Fibroblast of skin of left quadriceps (primary cell): ENCODE data around the gene CRIP3.

Experiments used
- DNase-seq, 2 experiments: peaks; one replicate each; pipeline ENCODE4 v3.0.0-alpha.2; 2013; ENCODE audit warnings: low read depth in 2 of 2

Gene CRIP3

DNA sequence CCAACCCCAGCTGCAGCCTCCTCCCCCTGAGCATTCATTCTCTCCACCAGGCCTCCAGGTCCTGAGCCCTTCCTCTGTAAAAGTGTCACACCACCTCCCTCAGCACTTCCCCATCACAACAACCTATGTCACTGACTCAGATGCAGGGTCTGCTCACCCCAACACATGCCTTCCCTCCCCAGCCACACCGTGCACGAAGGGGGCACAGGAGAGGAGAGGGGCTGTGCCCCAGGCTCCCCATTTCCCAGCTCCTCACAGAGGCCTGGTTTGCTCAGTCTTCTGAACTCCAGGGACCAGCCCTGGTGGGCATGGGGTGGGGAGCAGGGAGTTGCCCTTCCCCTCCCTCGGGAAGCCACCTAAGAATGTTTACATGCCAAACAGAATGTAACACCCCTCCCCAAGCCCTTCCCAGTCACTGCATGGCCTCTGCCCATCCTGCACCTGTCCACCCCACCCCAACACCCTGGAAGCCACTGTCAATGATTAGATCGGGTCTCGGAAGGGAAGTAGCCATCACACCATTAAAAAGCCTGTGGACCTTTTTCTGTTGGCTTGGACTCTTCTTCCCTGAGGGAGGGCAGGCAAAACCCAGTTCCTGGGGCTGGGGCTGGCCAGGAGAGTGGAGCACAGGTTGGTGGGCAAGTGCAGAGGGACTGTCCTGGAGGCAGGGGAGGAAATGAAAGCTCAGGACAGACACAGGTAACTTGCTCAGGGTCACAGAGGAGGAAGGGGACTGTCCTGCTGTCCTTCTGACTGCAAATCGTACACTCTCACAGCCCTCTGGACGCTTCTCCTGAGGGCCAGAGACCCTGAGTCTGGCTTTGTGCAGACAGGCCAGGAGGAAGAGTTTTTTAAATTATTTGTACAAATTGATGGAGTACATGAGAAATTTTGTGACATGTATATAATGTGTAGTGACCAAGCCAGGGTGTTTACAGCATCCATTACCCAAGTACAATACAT, 20.6 kb downstream of the CRIP3 start:
- DNase-seq = no peak

- no peak for DNase-seq
These were observed 21.5 kb downstream of the CRIP3 start for GRCh38 chr6:43286980-43287716.

DNA sequence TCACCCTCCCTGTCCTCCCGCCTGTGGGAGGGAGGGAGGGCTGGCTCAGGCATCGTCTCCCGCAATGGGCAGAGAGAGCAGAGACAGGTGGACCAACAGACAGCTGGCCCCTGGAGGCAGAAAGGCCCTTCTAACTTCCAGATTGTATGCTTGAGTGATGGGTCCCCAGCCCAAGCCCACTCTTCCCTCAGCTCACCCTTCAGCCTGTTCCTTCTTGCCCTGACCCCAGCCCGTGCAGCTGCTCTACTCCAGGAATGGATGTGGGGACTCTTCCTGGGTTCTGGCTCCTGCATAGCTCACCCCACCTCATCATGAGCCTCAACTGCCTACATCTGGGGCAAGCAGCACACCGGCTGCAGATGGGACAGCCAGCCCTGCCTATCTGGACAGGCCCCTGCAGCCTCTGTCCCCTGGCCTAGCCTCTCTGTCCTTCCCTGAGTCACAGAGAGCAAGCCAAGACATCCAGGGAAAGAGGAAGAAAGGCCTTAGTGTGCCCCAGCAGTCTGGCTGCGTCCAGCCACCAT, 22.1 kb downstream of the CRIP3 start:
- DNase-seq = no peak

- no peak for DNase-seq
These were observed 22.8 kb downstream of the CRIP3 start for GRCh38 chr6:43285832-43286231.

DNA sequence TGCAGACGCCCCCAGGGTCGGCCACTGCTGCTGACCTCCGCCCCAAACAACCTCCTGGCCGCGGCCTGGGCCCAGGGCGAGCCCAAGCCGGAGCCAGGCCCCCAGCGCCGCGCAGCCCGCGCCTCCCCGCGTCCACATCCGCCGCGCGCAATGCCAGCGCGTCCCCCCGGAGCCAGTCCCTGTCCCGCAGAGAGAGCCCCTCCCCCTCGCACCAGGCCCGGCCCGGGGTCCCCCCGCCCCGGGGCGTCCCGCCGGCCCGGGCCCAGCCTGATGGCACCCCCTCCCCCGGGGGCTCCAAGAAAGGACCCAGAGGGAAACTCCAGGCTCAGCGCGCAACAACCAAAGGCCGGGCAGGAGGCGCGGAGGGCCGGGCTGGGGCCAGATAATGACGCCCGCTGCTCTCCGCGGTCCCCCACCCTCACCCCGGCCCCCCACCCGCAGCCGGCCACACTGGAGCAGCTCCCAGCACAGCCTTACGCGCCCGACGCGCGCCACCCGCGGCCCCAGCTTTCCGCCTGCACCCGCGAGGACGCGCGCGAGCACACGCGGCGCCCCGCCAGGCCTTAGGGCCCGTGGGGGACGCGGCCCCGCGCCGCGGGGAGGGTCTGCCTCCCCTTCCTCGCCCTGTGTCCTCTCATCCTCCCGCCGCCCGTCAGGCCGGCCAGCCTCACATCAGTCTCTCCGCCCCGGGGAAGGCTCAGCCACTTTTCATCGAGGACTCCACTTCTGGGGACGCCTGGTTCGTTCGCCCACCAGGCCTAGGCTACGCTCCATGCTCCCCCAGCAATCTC, 23.4 kb downstream of the CRIP3 start:
- no peak for DNase-seq

DNA sequence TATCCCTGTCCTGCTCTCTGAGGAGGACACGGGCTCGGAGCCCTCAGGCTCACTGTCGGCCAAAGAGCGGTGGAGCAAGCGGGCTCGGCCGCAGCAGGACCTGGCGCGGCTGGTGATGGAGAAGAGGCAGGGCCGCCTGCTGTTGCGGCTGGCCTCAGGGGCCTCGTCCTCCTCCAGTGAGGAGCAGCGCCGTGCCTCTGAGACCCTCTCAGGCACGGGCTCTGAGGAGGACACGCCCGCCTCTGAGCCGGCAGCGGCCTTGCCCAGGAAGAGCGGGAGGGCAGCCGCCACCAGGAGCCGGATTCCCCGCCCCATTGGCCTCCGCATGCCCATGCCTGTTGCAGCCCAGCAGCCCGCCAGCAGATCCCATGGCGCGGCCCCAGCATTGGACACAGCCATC, 24.7 kb downstream of the CRIP3 start:
- DNase-seq = no peak

- DNase-seq = no peak
These were observed 25.1 kb downstream of the CRIP3 start for GRCh38 chr6:43283514-43283901.

DNA sequence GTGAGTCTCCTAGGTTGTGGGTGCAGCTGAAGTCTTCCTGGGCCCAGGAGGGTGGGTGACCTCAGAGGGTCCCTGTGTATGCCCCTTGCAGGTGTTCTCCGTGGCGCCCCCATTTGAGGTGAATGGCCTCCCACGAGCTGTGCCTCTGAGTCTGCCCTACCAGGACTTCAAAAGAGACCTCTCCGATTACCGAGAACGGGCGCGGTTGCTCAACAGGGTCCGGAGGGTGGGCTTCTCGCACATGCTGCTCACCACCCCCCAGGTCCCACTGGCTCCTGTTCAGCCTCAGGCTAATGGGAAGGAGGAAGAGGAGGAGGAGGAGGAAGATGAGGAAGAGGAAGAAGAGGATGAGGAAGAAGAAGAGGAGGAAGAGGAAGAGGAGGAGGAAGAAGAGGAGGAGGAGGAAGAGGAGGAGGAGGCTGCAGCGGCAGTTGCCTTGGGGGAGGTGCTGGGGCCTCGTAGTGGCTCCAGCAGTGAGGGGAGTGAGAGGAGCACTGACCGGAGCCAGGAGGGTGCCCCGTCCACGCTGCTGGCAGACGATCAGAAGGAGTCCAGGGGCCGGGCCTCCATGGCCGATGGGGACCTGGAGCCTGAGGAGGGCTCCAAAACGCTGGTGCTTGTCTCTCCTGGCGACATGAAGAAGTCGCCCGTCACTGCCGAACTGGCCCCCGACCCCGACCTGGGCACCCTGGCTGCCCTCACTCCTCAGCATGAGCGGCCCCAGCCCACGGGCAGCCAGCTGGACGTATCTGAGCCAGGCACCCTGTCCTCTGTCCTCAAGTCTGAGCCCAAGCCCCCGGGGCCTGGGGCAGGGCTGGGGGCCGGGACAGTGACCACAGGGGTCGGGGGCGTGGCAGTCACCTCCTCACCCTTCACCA, 25.8 kb downstream of the CRIP3 start:
- DNase-seq = no peak

DNA sequence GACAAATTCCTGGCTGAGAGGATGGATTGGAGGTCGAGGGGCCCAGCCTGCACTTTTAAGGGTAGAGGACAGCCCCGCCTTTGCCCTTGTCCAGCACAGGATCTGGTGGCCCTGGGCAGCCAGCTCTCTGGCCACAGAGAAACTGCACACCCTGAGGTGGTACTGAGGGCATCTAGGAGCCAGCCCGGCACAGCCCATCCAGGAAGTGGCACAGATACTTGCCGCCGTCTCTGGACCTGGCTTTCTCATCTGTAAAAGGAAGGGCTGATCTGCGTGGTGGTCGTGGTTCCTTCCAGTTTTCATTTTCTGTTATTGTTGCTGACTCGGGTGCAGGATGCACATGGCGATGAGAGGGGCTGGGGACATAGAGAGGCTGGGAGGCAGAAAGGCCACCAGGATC, 26.6 kb downstream of the CRIP3 start:
- DNase-seq = no peak

DNA sequence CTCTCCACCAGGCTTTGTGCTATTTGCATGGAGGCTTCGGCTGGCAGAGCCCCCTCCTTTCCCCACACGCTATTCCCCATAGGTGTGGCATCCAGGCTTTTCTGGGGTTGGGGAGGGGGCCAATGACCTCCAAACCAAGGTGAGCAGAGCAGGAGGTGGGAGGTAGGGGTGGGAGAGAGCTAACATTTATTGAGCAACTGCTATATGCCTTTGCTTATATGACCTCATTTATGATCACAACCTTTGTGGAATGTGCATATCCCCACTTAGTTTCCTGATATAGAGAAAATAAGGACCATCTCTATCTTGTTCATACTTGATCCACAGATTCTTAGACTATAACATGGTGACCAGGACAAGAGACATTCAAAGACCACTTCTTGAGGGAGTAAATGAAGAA, 28.4 kb downstream of the CRIP3 start:
- no peak for DNase-seq

GRCh38 chr6:43278524-43279078, 30.0 kb downstream of the CRIP3 start:
- no peak for DNase-seq

GRCh38 chr6:43277643-43278523, 30.7 kb downstream of the CRIP3 start:
- no peak for DNase-seq

- DNase-seq = no peak
These were observed 31.4 kb downstream of the CRIP3 start for GRCh38 chr6:43277306-43277642.

DNA sequence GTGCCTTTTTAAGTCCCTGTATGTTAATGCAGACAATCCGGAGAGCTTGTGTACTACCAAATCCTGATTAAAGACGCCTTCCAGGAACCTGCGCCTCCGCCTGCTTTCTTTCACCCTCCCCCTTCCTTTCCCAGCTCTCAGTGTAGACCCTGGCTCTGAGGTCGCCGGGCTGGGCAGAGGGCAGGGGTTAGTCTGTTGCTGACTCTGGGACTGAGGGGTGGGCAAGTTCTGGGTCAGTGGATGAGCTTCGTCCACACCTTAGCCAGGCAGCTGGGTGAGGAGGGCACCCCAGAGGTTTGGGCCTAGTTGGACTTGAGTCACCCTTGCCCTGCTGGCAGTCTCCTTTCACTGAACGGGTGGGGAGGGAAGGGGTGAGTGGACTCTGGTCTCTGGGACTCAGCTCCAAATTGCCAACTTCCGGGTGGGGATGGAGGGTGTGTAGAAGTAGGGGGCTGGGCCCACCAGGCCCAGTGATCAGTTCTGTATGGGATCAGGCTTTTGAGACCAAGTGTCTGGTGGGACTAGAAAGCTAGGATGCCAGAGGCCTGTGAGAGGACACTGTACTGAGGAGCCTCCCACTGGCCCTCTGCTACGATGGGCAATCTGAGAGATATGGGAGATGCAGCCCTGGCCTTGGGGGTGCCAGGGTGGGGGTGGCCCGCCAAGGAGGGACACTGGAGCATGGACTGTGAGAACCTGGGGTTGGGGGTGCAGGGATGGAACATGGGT, 31.9 kb downstream of the CRIP3 start:
- DNase-seq = no peak

DNA sequence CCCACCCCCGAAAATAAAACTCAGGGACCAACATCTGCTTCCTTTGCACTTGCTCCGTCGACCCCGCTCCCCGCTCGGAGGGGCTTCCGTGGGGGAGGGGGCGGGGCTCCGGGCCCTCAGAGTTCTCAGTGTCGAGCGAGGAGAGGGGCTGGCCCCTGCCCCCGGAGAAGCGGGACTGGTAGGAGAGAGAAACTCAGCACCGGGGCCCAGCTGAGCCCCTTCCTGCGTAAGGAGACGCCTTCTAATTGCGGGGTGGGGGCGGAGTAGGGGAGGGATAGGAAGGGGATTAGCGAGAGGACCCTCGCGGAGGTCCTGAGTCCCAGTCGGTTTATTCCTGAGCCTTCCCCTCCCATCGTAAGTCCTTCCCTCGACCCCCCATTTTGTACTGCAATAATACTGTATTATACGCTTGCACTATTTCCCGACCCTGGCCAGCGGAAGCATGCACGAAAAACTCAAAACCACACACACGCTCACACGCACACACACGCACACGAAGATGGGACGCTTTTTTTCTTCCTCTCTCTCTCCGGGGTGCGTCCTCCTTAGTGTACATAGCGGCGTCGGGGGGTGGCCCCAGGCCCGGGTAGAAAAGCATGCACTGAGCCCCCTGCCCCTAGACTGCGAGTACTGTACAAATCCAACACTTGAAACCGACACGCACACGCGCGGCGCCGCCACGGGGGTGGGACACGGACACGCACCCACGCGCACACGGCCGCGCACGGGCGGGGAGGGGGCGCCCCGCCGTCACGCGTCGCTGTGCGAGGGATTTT, 32.6 kb downstream of the CRIP3 start:
- DNase-seq = no peak

DNA sequence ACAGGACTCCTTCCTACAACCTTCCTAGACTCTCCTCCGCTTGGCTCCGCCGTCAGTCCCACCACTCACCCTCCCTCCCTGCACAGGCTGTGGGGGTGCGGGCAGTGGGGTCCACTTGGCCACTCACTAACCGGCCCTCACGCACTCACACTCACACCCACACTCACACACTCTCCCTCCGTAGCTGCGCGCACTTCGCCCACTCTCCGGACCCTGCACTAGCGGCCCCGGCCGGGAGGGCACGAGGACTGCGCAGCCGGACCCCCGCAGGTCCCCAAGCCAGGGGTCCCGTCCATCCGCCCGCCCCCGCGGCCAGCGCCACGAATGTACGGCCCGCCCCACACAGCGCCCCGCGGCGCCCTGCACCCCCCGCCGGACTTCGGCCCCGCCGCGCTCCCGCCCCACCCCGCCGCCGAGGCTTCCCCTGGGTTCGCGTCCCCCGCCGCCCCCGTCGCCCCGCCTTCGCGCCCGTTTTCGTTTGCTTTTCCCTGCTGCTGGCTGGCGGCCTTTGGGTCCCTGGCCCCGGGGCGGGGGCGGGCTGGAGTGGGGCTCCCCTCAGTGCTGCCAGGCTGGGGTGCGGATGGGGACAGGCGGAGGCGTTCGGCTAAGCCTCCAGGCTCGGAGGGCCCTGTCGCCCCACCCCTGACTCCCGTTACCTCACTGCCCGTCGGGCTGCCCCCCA, 33.6 kb downstream of the CRIP3 start:
- no peak for DNase-seq

GRCh38 chr6:43274127-43274915, 34.3 kb downstream of the CRIP3 start:
- no peak for DNase-seq
